HG02938 (cell line): ENCODE data around the gene PFN3.

Experiments
- ATAC-seq: cut with Tn5 transposase; IDR thresholded peaks from one replicate; pipeline ENCODE4 v1.9.1; 2021; ENCODE audit warnings: mild to moderate bottlenecking, moderate library complexity; ENCODE audit not compliant: unreplicated experiment

Gene PFN3

DNA sequence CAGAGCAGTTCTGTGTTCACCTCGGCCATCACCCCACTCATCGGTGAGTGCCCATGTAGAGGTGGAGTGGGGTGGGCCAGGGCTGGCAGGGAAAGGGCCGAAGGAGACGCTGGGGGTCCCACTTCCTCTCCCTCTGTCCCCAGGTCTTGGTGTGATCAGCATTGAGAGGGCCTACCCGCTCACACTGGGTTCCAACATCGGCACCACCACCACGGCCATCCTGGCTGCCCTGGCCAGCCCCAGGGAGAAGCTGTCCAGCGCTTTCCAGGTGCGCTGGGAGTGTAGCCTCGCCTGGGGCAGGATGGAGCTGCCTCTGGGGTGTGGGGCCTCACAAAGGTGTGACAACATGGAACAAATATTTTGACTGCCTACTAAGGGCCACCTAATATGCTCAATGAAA is 3.7 kb downstream of the PFN3 start:
- no peak for ATAC-seq

DNA sequence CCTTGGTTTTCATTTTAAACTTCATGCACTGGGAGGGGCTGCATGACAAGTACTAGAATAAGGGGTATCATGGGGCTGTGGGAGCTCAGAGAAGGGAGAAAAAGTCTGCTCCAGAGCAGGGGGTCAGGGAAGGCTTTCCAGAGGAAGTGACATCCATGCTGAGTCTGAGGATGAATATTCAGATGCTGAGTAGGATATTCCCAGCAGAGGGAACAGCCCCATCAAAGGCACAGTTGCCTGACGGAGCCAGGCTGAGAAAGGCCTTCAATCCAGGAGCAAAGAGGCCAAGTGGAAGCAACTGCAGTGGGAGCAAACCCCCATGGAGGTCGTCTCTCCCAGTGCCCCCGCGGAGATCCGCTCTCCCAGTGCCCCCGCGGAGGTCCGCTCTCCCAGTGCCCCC is 4.4 kb downstream of the PFN3 start:
- ATAC-seq: no peak

- ATAC-seq: no peak
Measured at GRCh38 chr5:177393990-177394389, 6.5 kb downstream of the PFN3 start.

DNA sequence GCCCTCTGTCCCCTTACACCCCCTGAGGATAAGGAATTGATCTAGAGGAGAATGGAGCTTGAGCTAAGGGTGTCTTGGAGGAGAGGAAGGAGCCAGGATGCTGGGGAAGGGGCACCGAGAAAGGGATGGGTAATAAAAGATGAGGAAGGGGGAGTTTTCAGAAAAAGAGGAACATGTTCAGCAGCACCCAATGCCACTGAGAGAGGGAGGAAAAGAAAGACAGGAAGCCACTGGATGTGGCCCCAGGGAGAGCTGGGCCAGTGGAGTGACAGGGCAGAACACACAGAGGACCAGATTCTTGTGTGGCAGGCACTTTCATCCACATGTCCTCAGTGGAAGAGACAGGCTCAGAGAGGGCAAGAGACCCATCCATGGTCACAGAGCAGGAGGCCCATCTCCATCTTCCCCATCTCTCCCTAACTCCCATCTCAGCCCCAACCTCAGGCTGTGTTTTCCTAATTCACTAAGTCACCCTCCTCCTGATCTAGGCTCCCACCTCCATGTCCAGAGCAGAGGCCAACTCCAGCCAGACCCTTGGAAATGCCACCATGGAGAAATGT is 7.2 kb downstream of the PFN3 start:
- no peak for ATAC-seq

DNA sequence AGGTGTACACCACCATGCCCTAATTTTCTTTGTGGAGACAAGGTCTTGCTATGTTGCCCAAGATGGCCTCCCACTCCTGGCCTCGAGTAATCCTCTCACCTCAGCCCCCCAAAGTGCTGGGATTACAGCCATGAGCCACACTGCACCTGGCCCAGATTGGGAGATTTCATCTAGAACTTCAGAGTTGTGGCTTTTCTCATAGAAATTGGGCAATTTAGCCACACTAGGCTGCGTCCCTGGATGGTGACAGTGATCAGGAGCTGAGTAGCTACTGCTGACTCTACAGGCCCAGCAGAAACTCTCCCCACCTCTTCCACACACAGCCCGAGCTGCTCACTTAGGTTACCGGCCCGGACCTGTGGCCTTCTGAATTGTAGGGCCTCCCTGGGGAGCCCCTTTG is 7.7 kb downstream of the PFN3 start:
- no peak for ATAC-seq

GRCh38 chr5:177390363-177391300 is 9.8 kb downstream of the PFN3 start:
- peak; percentile 70 for ATAC-seq

- no peak for ATAC-seq
Measured at GRCh38 chr5:177389241-177390169, 11.0 kb downstream of the PFN3 start.

DNA sequence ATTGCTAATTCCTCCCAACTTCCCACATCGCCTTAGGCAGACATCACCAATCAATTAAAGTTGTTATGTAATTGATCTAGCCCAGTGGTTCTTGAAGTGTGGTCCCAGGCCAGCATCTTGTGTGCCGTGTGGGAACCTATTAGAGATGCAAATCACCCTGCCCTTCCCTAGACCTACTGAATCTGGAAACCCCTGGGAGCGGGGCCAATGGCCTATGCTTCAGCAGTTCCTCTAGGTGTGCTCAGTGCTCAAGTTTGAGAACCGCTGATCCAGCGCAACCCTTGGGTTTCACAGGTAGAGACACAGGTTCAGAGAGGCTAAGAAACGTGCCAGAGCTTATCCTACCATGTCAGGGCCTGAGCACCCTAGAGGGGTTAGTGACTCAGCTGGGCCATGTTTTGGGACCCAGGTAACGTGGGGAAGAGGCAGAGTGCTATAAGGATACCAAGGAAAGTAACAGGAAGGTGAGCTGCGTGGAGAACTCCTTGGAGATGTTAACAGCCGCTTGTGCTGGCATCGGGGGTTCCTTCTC is 11.9 kb downstream of the PFN3 start:
- no peak for ATAC-seq

DNA sequence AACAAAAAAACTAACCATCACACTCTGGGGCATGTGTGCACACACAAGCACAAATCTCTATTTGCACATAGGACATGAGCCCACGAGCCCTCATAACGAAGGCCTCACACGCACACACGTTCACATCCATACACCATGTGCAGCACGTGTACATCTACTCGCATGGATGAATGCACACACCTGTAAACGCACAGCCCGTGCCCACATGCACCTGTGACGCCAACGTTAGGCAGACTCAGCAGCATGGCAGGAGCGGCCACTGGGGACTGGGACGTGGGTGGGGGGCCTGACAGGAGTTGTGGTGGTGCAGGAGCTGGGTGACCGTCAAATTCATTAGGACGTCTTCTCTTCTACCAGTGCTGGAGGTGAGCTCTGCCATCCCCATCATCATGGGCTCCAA is 13.1 kb downstream of the PFN3 start:
- ATAC-seq: no peak

DNA sequence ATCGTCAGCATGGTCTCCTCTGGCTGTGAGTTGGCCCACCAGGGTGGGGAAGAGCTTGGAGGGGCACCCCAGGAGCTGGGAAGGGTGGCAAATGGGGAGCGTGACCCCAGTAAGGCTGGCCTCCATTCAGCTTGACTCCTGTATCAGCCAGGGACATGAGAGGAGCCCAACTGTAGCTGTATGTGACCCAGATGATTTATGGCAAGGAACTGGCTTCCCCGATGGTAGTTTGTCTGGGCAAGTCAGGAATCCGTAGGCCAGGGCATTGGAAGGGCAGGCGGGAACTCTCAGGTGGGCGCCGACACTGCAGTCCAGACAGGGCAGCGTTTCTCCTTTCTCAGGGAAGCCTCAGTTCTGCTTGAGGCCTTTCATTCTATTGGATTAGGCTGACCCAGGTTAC is 13.9 kb downstream of the PFN3 start:
- ATAC-seq: no peak

GRCh38 chr5:177385720-177386119 is 14.7 kb downstream of the PFN3 start:
- no peak for ATAC-seq

DNA sequence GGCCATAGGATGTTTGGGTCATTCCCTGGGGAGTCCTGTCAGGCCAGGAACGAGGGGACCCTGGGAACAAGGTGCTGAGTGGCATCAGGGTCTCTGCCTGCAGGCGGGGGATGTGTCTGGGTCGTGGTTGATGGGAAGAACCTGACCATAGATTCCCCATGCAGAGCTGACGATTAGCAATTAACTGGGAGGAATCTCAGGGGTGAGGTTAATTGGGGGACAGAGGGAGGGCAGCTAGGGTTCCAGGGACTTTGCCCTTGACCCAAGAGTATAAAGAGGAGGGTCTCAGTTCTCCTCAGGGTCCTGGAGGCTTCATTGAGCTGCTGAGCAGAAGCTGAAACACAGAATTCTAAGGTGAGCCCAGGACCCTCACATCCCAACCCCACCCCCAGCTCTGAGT is 16.3 kb downstream of the PFN3 start, which contains the start of gene SLC34A1:
Gene SLC34A1 (plus strand): TSS at position 301 of the 400 bp plus-strand sequence. CDS start 1,308 bp downstream, outside the sequence.
- ATAC-seq: no peak

- no peak for ATAC-seq
Measured at GRCh38 chr5:177383181-177383580, 17.3 kb downstream of the PFN3 start.

GRCh38 chr5:177382423-177383029 is 17.9 kb downstream of the PFN3 start:
- ATAC-seq: no peak

DNA sequence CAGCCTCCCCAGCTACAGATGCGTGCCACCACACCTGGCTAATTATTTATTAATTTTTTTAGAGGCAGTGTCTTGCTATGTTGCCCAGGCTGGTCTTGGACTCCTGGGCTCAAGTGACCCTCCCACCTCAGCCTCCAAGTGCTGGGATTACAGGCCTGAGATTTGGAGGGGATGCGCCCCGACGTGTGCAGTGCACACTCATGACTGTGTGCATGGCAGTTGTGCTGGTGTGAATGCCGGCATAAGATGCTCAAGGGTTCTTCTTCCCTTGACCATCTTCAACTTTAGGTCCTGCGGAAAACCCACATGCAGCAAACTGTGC is 19.7 kb downstream of the PFN3 start:
- no peak for ATAC-seq

DNA sequence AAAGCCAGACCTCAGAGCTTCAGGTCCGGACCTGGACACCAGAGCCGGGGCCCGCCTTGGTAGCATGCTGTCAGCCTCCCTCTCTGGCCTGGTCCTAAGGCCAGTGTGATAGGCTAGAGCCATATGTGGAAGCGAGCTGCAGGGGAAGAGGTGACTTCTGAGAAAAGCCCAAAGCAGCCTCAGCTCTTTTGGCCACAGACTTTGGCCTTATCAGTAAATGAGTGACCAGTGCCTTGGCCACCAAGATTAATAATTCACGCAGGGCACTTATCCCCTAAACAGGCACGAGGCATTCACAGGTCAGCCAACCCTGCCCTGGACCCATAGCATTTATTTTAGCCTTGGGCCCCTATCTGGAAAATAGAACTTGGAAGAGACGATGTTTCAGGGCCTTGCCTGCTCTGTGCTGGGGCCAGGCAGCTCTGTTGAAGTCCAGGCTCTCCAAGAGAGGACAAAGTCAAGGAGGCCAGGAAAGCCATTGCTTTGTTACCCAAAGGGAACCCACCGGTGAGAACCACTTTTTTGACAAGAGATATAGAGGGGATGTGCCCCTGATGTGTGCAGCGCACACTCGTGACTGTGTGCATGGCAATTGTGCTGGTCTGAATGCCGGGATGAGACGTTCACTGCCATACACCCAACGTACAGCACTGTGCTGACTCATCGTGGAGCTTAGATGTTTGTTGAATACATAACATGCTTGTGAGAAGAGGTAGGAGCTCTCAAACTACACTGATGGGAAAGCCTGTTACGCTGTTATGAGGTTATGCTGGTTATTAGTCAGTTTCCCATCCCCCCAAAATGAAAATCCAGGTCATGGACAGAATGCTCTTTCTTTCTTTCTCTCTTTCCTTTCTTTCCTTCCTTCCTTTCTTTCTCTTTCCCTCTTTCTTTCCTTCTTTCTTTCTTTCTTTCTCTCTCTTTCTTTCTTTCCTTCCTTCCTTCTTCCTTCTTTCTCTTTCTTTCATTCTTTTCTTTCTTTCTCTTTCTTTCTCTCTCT is 21.3 kb downstream of the PFN3 start:
- ATAC-seq: peak; percentile 48

DNA sequence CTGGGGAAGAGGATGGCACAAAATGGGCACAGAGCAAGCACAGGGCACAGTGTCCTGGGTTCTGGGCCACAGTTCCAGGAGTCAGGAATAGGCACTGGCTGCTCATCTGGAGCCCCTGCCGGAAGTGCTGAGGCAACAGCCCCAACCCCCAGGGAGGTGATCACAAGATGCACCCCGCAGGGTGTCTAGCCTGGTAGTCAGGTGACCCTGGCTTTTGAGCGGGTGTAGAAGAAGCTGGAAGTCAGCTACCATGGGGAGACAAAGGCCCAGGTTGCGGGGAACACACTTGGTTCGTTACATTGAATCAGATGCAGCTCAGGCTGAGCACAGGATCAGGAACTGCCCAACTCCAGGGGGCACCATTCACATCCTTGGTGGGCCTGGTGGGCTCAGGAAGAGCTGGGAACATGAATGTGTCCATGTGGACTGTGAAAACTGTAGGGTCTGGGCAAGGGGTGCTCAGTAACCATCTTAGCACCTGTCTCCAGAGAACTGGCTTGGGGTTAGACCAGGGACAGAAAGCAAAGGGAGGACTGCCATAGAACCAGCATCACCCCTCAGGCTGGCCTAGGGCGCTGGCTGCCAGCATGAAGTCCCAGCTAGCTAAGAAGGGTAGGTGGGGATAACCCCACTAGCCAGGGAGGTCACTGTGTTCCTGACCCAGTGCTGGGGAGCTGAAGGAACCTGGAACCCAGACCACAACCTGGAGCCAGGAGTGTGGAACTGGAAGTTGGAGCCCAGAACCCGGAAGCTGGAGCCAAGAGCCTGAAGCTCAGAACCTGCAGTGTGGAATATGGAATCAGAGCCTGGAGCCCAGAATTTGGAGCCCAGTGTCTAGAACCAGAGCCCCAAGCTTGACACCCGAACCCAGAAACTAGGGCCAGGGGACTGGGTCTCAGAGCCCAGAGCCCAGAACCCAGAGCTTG is 22.3 kb downstream of the PFN3 start:
- ATAC-seq: no peak

DNA sequence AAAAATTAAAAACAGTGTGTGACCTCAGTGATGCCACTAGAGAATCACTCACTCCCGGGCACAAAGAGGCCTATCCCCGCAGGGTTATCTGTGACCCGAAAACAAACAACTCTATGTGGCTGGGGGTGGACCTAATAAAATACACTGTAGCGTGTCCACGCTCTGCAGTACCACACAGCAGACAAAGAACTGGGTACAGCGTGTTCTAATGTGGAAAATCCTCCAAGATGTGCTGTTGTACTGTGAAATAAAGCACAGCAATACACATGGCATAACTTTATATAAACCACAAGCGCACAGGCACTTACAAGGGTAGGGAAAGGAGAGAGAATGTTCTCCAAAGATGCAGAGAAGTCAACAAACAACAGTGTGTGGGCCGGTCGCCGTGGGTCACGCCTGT is 24.4 kb downstream of the PFN3 start:
- no peak for ATAC-seq
